Breast epithelium (tissue), 3 donors: ENCODE data around the gene NLRP6.

Experiments
- POLR2A ChIP-seq: fragments of 450-650 bp; IDR thresholded peaks from one replicate; pipeline ENCODE4 v1.6.1; 2016; ENCODE audit warnings: antibody characterized with exemption, mild to moderate bottlenecking, moderate library complexity
- POLR2AphosphoS5 ChIP-seq, 3 donors: sonication (generic); formaldehyde crosslinking; IDR thresholded peaks; one replicate each; pipeline ENCODE4 v1.6.1; 2017; ENCODE audit warnings: antibody characterized with exemption in 3 of 3
- TF ChIP-seq, protein P1 (sequence below), 3 donors: fragments of 450-650 bp; IDR thresholded peaks; one replicate each; pipeline ENCODE4 v1.5.1; 2016 to 2017; ENCODE audit warnings: antibody characterized with exemption in 3 of 3, mild to moderate bottlenecking in 3 of 3, moderate library complexity in 3 of 3

GRCh38 chr11:291281-292210, 13.3 kb downstream of the NLRP6 start:
- TF ChIP-seq POLR2AphosphoS5 (IDR thresholded peaks at IDR 0.05) (no peak), POLR2A (no peak)
- TF ChIP-seq, protein P1, sequence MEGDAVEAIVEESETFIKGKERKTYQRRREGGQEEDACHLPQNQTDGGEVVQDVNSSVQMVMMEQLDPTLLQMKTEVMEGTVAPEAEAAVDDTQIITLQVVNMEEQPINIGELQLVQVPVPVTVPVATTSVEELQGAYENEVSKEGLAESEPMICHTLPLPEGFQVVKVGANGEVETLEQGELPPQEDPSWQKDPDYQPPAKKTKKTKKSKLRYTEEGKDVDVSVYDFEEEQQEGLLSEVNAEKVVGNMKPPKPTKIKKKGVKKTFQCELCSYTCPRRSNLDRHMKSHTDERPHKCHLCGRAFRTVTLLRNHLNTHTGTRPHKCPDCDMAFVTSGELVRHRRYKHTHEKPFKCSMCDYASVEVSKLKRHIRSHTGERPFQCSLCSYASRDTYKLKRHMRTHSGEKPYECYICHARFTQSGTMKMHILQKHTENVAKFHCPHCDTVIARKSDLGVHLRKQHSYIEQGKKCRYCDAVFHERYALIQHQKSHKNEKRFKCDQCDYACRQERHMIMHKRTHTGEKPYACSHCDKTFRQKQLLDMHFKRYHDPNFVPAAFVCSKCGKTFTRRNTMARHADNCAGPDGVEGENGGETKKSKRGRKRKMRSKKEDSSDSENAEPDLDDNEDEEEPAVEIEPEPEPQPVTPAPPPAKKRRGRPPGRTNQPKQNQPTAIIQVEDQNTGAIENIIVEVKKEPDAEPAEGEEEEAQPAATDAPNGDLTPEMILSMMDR (IDR thresholded peaks at IDR 0.05): no peak
